GM18498 (cell line): ENCODE measurements around the gene BAHCC1.

Experiments
- ATAC-seq: cut with Tn5 transposase; IDR thresholded peaks from one replicate; pipeline ENCODE4 v1.9.1; 2021; ENCODE audit warnings: mild to moderate bottlenecking, moderate library complexity; ENCODE audit not compliant: unreplicated experiment

BAHCC1 gene

GRCh38 chr17:81456798-81457197 lies 61.5 kb downstream of the BAHCC1 start:
- ATAC-seq, result no peak

- ATAC-seq, result no peak
Measured at GRCh38 chr17:81457401-81457800, 62.1 kb downstream of the BAHCC1 start.

- ATAC-seq, result no peak
Measured at GRCh38 chr17:81457917-81458555, 62.8 kb downstream of the BAHCC1 start.

- no peak for ATAC-seq
Measured at GRCh38 chr17:81458628-81459027, 63.4 kb downstream of the BAHCC1 start.

GRCh38 chr17:81459224-81459623 lies 64.0 kb downstream of the BAHCC1 start:
- ATAC-seq, result no peak

- ATAC-seq, result no peak
Measured at GRCh38 chr17:81459864-81460263, 64.6 kb downstream of the BAHCC1 start.

GRCh38 chr17:81460856-81461460 lies 65.7 kb downstream of the BAHCC1 start:
- ATAC-seq, result no peak

- no peak for ATAC-seq
Measured at GRCh38 chr17:81461607-81462500, 66.6 kb downstream of the BAHCC1 start.

GRCh38 chr17:81462506-81463125 lies 67.4 kb downstream of the BAHCC1 start:
- ATAC-seq, result no peak

GRCh38 chr17:81463506-81463905 lies 68.2 kb downstream of the BAHCC1 start:
- no peak for ATAC-seq

GRCh38 chr17:81464586-81464985 lies 69.3 kb downstream of the BAHCC1 start:
- ATAC-seq, result no peak

GRCh38 chr17:81465910-81466309 lies 70.7 kb downstream of the BAHCC1 start:
- ATAC-seq, result no peak

- ATAC-seq, result no peak
Measured at GRCh38 chr17:81466564-81467472, 71.6 kb downstream of the BAHCC1 start.

GRCh38 chr17:81468111-81468769 lies 73.0 kb downstream of the BAHCC1 start:
- no peak for ATAC-seq

GRCh38 chr17:81468770-81469121 lies 73.5 kb downstream of the BAHCC1 start:
- ATAC-seq, result no peak

- ATAC-seq, result no peak
Measured at GRCh38 chr17:81469266-81469665, 74.0 kb downstream of the BAHCC1 start.

- no peak for ATAC-seq
Measured at GRCh38 chr17:81470270-81470943, 75.2 kb downstream of the BAHCC1 start.

GRCh38 chr17:81470944-81471817 lies 75.9 kb downstream of the BAHCC1 start:
- no peak for ATAC-seq
